ENCODE results near the gene SRL.
"Not testable (repeated sequence)": the region's sequence is repeated elsewhere in the genome, so short reads cannot be mapped to it uniquely, and the experiment has no call there.

The SRL gene

DNA sequence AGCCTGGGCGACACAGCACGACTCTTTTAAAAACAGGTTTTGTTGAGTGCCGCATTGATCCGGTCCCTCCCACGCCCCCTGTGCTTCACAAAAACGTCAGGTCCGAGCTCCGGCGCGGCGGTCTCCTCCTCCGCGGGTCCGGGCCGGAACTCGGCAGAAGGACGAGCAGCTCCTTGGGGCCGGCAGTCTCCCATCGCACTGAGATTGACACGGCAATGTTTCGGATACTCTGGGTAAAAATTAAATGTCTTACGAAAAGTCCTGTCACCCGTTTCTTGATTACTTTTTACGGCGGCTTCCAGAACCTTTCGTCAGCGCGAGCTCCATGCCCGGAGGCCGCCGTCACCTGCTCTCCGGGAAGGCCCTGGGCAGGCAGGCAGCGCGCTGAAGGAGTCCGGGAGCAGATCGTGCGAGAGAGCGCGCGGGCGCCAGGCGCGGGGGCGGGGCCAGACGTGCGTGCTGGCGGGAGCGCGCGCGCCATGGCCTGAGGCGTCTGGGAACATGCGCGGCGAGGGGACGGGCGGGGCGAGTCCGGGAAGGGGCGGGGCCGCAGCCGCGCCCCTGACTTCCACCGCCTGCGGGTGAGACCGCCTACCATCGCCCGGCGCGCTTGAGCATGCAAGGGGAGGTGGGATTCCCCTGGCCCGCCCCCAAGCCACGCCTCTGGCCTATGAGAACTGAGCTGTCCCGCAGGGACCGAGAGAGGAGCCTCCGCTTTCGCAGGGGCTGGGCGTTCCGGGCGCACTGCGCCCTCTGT is 11.7 kb upstream of the SRL start:
- Histone ChIP-seq H3F3A (ENCODE audit: insufficient read depth, low read length) (peaks cover 7% of the 10 kb centered on the region), H3K79me2 (ENCODE audit: low read length) (no peaks in the 10 kb centered on the region), H3K27me3 (replicated peaks; ENCODE audit: insufficient read depth, low read length) (no peaks in the 10 kb centered on the region), H3K4me3 (ENCODE audit: low read length) (peak overlapping the region; percentile 90), H3K9me3 (replicated peaks; ENCODE audit: insufficient read depth, low read length) (no peaks in the 10 kb centered on the region), H3K4me2 (ENCODE audit: low read depth, low read length) (peak overlapping the region; percentile 70; the same call in 1 of the 2 replicates), H3K27ac (ENCODE audit: low read length) (peak overlapping the region; percentile 73; the same call in 1 of the 2 replicates), H3K9ac (ENCODE audit: low read length) (peak overlapping the region; percentile 83), H2AFZ (ENCODE audit: low read length) (peak overlapping the region; percentile 98), H3K9me2 (replicated peaks; ENCODE audit: insufficient read depth, low read length) (no peaks in the 10 kb centered on the region), H3K36me3 (replicated peaks; ENCODE audit: insufficient read depth, low read length) (no peaks in the 10 kb centered on the region), H3K4me1 (ENCODE audit: low read length) (no peaks in the 10 kb centered on the region), H4K20me1 (ENCODE audit: insufficient read depth, low read length) (no peaks in the 10 kb centered on the region)
- TF ChIP-seq EZH2phosphoT487 (IDR thresholded peaks at IDR 0.05; ENCODE audit: low read length) (no peak), EZH2 (optimal IDR thresholded peaks at IDR 0.05; ENCODE audit: low read depth, low read length) (no peak)
- TF ChIP-seq, protein P1, sequence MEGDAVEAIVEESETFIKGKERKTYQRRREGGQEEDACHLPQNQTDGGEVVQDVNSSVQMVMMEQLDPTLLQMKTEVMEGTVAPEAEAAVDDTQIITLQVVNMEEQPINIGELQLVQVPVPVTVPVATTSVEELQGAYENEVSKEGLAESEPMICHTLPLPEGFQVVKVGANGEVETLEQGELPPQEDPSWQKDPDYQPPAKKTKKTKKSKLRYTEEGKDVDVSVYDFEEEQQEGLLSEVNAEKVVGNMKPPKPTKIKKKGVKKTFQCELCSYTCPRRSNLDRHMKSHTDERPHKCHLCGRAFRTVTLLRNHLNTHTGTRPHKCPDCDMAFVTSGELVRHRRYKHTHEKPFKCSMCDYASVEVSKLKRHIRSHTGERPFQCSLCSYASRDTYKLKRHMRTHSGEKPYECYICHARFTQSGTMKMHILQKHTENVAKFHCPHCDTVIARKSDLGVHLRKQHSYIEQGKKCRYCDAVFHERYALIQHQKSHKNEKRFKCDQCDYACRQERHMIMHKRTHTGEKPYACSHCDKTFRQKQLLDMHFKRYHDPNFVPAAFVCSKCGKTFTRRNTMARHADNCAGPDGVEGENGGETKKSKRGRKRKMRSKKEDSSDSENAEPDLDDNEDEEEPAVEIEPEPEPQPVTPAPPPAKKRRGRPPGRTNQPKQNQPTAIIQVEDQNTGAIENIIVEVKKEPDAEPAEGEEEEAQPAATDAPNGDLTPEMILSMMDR (IDR thresholded peaks at IDR 0.05; ENCODE audit: low read length): no peak
- DNase-seq: peak; percentile 99

DNA sequence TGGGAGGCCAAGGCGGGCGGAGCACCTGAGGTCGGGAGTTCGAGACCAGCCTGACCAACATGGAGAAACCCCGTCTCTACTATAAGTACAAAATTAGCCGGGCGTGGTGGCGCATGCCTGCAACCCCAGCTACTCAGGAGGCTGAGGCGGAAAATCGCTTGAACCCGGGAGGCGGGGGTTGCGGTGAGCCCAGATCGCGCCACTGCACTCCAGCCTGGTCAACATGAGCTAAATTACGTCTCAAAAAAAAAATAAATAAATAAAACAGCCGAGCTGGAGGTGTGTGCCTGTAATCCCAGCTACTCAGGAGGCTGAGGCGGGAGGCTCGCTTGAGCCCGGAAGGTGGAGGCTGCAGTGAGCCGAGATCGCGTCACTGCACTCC is 11.1 kb upstream of the SRL start:
- H3K27me3 ChIP-seq (replicated peaks; ENCODE audit: insufficient read depth, low read length); H4K20me1 ChIP-seq (ENCODE audit: insufficient read depth, low read length); H3K9me2 ChIP-seq (replicated peaks; ENCODE audit: insufficient read depth, low read length); H3K36me3 ChIP-seq (replicated peaks; ENCODE audit: insufficient read depth, low read length); DNase-seq; H3K4me1 ChIP-seq (ENCODE audit: low read length); H3K9me3 ChIP-seq (replicated peaks; ENCODE audit: insufficient read depth, low read length); H3K79me2 ChIP-seq (ENCODE audit: low read length); H3F3A ChIP-seq (ENCODE audit: insufficient read depth, low read length): not testable (repeated sequence)
- Histone ChIP-seq H3K27ac (ENCODE audit: low read length) (peak overlapping the region; percentile 73; the same call in 1 of the 2 replicates), H2AFZ (ENCODE audit: low read length) (peak overlapping the region; percentile 98), H3K4me3 (ENCODE audit: low read length) (peak overlapping the region; percentile 90), H3K9ac (ENCODE audit: low read length) (peak overlapping the region; percentile 83; the same call in 1 of the 2 replicates), H3K4me2 (ENCODE audit: low read depth, low read length) (peak overlapping the region; percentile 70; the same call in 1 of the 2 replicates)

DNA sequence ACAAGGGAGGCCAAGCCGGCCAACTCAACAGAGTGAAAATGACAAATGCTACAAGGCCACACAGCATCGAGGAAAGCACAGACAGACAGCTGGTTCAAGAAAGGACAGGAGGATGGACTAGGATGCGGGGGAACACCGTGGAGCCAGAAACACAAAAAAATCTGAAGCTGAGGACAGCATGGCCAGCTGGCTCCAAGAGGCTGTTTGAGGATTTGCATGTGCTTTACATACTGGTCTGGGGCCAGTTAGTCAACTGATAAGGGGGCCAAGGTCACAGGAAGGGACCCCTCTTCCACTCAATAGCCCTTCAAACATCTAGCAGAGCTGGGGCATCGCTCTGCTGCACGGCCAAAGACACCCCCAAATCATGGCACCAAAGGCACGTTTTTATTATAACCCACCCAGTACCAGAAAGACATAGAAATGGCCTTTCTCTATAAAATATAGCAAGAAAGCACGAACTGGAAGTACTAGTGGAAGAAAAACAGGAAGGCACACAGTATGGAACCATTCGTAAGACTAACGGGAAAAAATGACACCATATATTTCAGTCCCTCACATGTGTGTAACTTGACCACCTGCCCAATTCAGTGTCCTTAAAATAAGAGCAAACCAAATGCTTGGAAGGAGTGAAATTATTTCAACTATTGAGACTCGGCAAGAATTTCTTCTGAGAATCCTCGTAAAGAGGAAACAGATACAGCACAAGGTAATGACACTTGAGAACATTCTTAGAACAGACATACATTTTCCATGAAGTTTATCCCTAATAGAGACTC is 7.8 kb upstream of the SRL start:
- no peak for DNase-seq
- no peak overlapping the region for H3K4me2 ChIP-seq (ENCODE audit: low read depth, low read length)
- no peaks in the 10 kb centered on the region for H3K9me2 ChIP-seq (replicated peaks; ENCODE audit: insufficient read depth, low read length)
- H2AFZ ChIP-seq (ENCODE audit: low read length): no peak overlapping the region
- no peaks in the 10 kb centered on the region for H3K4me1 ChIP-seq (ENCODE audit: low read length)
- H3F3A ChIP-seq (ENCODE audit: insufficient read depth, low read length): peaks cover 7% of the 10 kb centered on the region; the same call in 1 of the 2 replicates
- H3K27ac ChIP-seq (ENCODE audit: low read length): no peak overlapping the region
- H3K4me3 ChIP-seq (ENCODE audit: low read length): no peak overlapping the region
- no peak overlapping the region for H3K9ac ChIP-seq (ENCODE audit: low read length)
- TF ChIP-seq, protein P1 (IDR thresholded peaks at IDR 0.05; ENCODE audit: low read length): no peak
- H4K20me1 ChIP-seq (ENCODE audit: insufficient read depth, low read length): no peaks in the 10 kb centered on the region
- no peaks in the 10 kb centered on the region for H3K9me3 ChIP-seq (replicated peaks; ENCODE audit: insufficient read depth, low read length)
- H3K79me2 ChIP-seq (ENCODE audit: low read length): no peaks in the 10 kb centered on the region
- H3K27me3 ChIP-seq (replicated peaks; ENCODE audit: insufficient read depth, low read length): no peaks in the 10 kb centered on the region
- H3K36me3 ChIP-seq (replicated peaks; ENCODE audit: insufficient read depth, low read length): no peaks in the 10 kb centered on the region

DNA sequence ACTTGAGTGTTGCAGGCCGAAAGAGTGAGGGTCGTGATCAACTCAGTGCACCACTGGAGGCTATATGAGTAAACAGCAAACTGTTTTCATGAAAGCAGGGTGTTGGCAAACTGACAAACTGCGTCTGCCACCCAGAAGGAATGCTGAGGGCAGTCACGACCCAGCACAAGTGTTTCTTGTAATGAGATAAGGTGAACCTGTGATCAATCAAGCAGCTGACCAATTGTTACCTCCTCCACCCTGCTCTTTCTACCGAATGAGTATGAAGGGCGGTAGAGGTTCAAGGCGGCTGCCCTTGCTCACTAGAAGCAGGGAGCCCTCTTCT is 5.5 kb upstream of the SRL start:
- no peak for DNase-seq
- H3K4me3 ChIP-seq (ENCODE audit: low read length): no peak overlapping the region
- H3K79me2 ChIP-seq (ENCODE audit: low read length): no peaks in the 10 kb centered on the region
- H3K9ac ChIP-seq (ENCODE audit: low read length): no peak overlapping the region
- H4K20me1 ChIP-seq (ENCODE audit: insufficient read depth, low read length): no peaks in the 10 kb centered on the region
- H3K36me3 ChIP-seq (replicated peaks; ENCODE audit: insufficient read depth, low read length): no peaks in the 10 kb centered on the region
- no peaks in the 10 kb centered on the region for H3K4me1 ChIP-seq (ENCODE audit: low read length)
- H3K9me3 ChIP-seq (replicated peaks; ENCODE audit: insufficient read depth, low read length): no peaks in the 10 kb centered on the region
- TF ChIP-seq EZH2 (optimal IDR thresholded peaks at IDR 0.05; ENCODE audit: low read depth, low read length) (no peak), EZH2phosphoT487 (IDR thresholded peaks at IDR 0.05; ENCODE audit: low read length) (no peak)
- TF ChIP-seq, protein P1 (IDR thresholded peaks at IDR 0.05; ENCODE audit: low read length): no peak
- no peaks in the 10 kb centered on the region for H3K27me3 ChIP-seq (replicated peaks; ENCODE audit: insufficient read depth, low read length)
- H3K4me2 ChIP-seq (ENCODE audit: low read depth, low read length): no peak overlapping the region
- no peak overlapping the region for H3K27ac ChIP-seq (ENCODE audit: low read length)
- no peaks in the 10 kb centered on the region for H3K9me2 ChIP-seq (replicated peaks; ENCODE audit: insufficient read depth, low read length)
- no peaks in the 10 kb centered on the region for H3F3A ChIP-seq (ENCODE audit: insufficient read depth, low read length)
- no peak overlapping the region for H2AFZ ChIP-seq (ENCODE audit: low read length)

Measured in MM.1S (cell line).